Naive thymus-derived CD4-positive, alpha-beta T cell (primary cell): ENCODE data around the gene EXOC3. TPM values are rescaled to one million over a fixed set of nuclear protein-coding genes. Genes with fewer than 3 reads are reported as not detected.

Experiments used
- ATAC-seq: fragments of 150-1000 bp; cut with Tn5 transposase; 2 replicates; pipeline ENCODE4 v1.10.0; 2021; ENCODE audit warnings: mild to moderate bottlenecking, moderate library complexity
- CTCF ChIA-PET: fragments of 350-600 bp; sonication (Branson Sonifier 250); formaldehyde crosslinking; loops from one replicate; lab custom pipeline; 2021; ENCODE audit warnings: antibody characterized with exemption; lab: Charles Lee
- POLR2A ChIA-PET: fragments of 350-600 bp; sonication (Branson Sonifier 250); formaldehyde crosslinking; loops from one replicate; lab custom pipeline; 2021; ENCODE audit warnings: antibody characterized with exemption, inconsistent platforms; lab: Charles Lee
- DNase-seq, 9 donors: peaks; one replicate each; pipeline versions ENCODE4 v3.0.0 to v3.0.0-alpha.2; 2020 to 2022; ENCODE audit warnings: mixed read lengths in 1 of 9
- H3K27ac ChIP-seq: one replicate; pipeline ENCODE4 v1.7.0; 2013; ENCODE audit warnings: mild to moderate bottlenecking, low read depth, low read length, moderate library complexity
- H3K27me3 ChIP-seq, 2 donors: one replicate each; pipeline ENCODE4 v1.7.0; 2013; ENCODE audit warnings: low read length in 2 of 2, mild to moderate bottlenecking in 2 of 2, moderate library complexity in 2 of 2; ENCODE audit not compliant: control insufficient read depth in 2 of 2, insufficient read depth in 2 of 2
- H3K36me3 ChIP-seq, 3 experiments: 1 replicate in 2 of 3; 2 replicates in 1 of 3; pipeline ENCODE4 v1.7.0; 2013; ENCODE audit warnings: low read length in 3 of 3, mild to moderate bottlenecking in 3 of 3, moderate library complexity in 1 of 3; ENCODE audit not compliant: insufficient read depth in 3 of 3, control insufficient read depth in 2 of 3
- H3K4me1 ChIP-seq, 2 donors: one replicate each; pipeline ENCODE4 v1.7.0; 2013; ENCODE audit warnings: low read length in 2 of 2, mild to moderate bottlenecking in 2 of 2, moderate library complexity in 1 of 2; ENCODE audit not compliant: control insufficient read depth in 2 of 2, insufficient read depth in 2 of 2
- H3K4me3 ChIP-seq: 2 replicates; pipeline ENCODE4 v1.7.0; 2013; ENCODE audit warnings: mild to moderate bottlenecking, low read length
- H3K9me3 ChIP-seq, 3 experiments: 1 replicate in 2 of 3; 2 replicates in 1 of 3; pipeline ENCODE4 v1.7.0; 2013; ENCODE audit warnings: low read length in 3 of 3; ENCODE audit not compliant: control insufficient read depth in 2 of 3
- H3K27ac Mint-ChIP-seq, 9 donors: one replicate each; pipeline ENCODE4 v1.8.0; 2020 to 2022; ENCODE audit warnings: mixed read lengths in 9 of 9, mild to moderate bottlenecking in 8 of 9, moderate library complexity in 5 of 9, inconsistent platforms in 2 of 9
- H3K27me3 Mint-ChIP-seq, 5 donors: one replicate each; pipeline ENCODE4 v1.8.0; 2021 to 2022; ENCODE audit warnings: mixed read lengths in 5 of 5, mild to moderate bottlenecking in 1 of 5
- H3K36me3 Mint-ChIP-seq, 5 donors: one replicate each; pipeline ENCODE4 v1.8.0; 2020 to 2022; ENCODE audit warnings: mixed read lengths in 5 of 5, mild to moderate bottlenecking in 3 of 5, inconsistent platforms in 1 of 5
- H3K4me1 Mint-ChIP-seq, 7 donors: one replicate each; pipeline ENCODE4 v1.8.0; 2020 to 2022; ENCODE audit warnings: mixed read lengths in 7 of 7, mild to moderate bottlenecking in 3 of 7, inconsistent platforms in 1 of 7
- H3K4me3 Mint-ChIP-seq, 10 donors: one replicate each; pipeline ENCODE4 v1.8.0; 2020 to 2022; ENCODE audit warnings: mild to moderate bottlenecking in 10 of 10, mixed read lengths in 10 of 10, moderate library complexity in 6 of 10, inconsistent platforms in 2 of 10
- H3K9me3 Mint-ChIP-seq, 11 donors: one replicate each; pipeline ENCODE4 v1.8.0; 2020 to 2022; ENCODE audit warnings: mixed read lengths in 11 of 11, mild to moderate bottlenecking in 4 of 11, inconsistent platforms in 1 of 11, moderate library complexity in 1 of 11
- intact Hi-C, 2 donors: fragments of 100-400 bp; cut with micrococcal nuclease; formaldehyde crosslinking; loops; one replicate each; pipeline ENCODE4 v1.15.1; 2023
- polyA plus RNA-seq, 2 donors: library from polyadenylated mRNA; unstranded; fragments of 300-500 nt; fragmentation: Illumina TruSeq; gene quantifications; one replicate each; pipeline ENCODE4 v1.2.3, GENCODE V29; 2021
- total RNA-seq, 6 experiments: library from RNA in 5 of 6; stranded (reverse) in 5 of 6; gene quantifications; 1 replicate in 5 of 6; 2 replicates in 1 of 6; pipeline ENCODE4 v1.2.3 and lab custom pipeline; 2021 to 2026

The EXOC3 gene
- total and polyA plus RNA-seq, 7 experiments from 2014 or later: 44.3 to 105 (median 89.3) TPM

GRCh38 chr5:444226-444625 lies 1.2 kb downstream of the EXOC3 start:
- H3K4me1 Mint-ChIP-seq: peaks cover 36 to 56% (median 43%) of the 10 kb centered on the region in 7 donors
- H3K9me3 Mint-ChIP-seq: no peaks in the 10 kb centered on the region
- Histone ChIP-seq H3K9me3 (no peaks in the 10 kb centered on the region), H3K27ac (peak overlapping the region; percentile 87), H3K27me3 (no peaks in the 10 kb centered on the region), H3K4me3 (peak overlapping the region; percentile 88), H3K4me1 (peaks cover 12 to 18% of the 10 kb centered on the region in 2 donors), H3K36me3 (peaks cover 0 to 35% (median 15%) of the 10 kb centered on the region in 3 experiments)
- intact Hi-C loops: loop anchor here (5.0 kb wide), 2 partner anchors 172 to 227 kb away; partner anchors contain the start of genes PDCD6 (in 2 of the 2), CCDC127 (in 1 of the 2) and SDHA (in 1 of the 2)
- H3K4me3 Mint-ChIP-seq: peak overlapping the region; percentile 86 to 98 (median 96)
- no peak for ATAC-seq
- H3K27ac Mint-ChIP-seq: peak overlapping the region; percentile 69 to 95 (median 78)
- no peak for DNase-seq
- peaks cover 15 to 33% (median 22%) of the 10 kb centered on the region in 5 donors for H3K36me3 Mint-ChIP-seq
- no peaks in the 10 kb centered on the region for H3K27me3 Mint-ChIP-seq
- ChIA-PET POLR2A (interaction anchor here (2.5 kb wide), 1 partner anchor 19 kb away, joined by 9 read pairs; no protein-coding TSS in a partner anchor), CTCF (interaction anchor here (1.4 kb wide), 1 partner anchor 11 kb away, joined by 6 read pairs; no protein-coding TSS in a partner anchor)

GRCh38 chr5:445591-445990 lies 2.6 kb downstream of the EXOC3 start:
- peak overlapping the region in 6 of 10 donors; percentile 6 to 59 (median 30) for H3K4me3 Mint-ChIP-seq
- Histone ChIP-seq H3K4me1 (peaks cover 12 to 18% of the 10 kb centered on the region in 2 donors), H3K27me3 (no peaks in the 10 kb centered on the region), H3K27ac (no peak overlapping the region), H3K4me3 (no peak overlapping the region), H3K36me3 (peaks cover 0 to 48% (median 19%) of the 10 kb centered on the region in 3 experiments), H3K9me3 (no peaks in the 10 kb centered on the region)
- ATAC-seq (no peak), DNase-seq (no peak)
- ChIA-PET POLR2A (interaction anchor here (0.8 to 2.5 kb wide), 3 partner anchors 18 to 34 kb away, joined by 3 to 9 read pairs (median 3); no protein-coding TSS in a partner anchor), CTCF (interaction anchor here (0.7 to 2.4 kb wide), 4 partner anchors 9 to 26 kb away, joined by 3 to 7 read pairs (median 4); no protein-coding TSS in a partner anchor)
- intact Hi-C loops: no loop called here
- peaks cover 26 to 46% (median 34%) of the 10 kb centered on the region in 5 donors for H3K36me3 Mint-ChIP-seq
- peak overlapping the region in 3 of 9 donors; percentile 15 to 54 (median 33) for H3K27ac Mint-ChIP-seq
- H3K4me1 Mint-ChIP-seq: peaks cover 37 to 66% (median 50%) of the 10 kb centered on the region in 7 donors
- H3K27me3 Mint-ChIP-seq: no peaks in the 10 kb centered on the region
- H3K9me3 Mint-ChIP-seq: peaks cover 0 to 5% (median 0%) of the 10 kb centered on the region in 11 donors

DNA sequence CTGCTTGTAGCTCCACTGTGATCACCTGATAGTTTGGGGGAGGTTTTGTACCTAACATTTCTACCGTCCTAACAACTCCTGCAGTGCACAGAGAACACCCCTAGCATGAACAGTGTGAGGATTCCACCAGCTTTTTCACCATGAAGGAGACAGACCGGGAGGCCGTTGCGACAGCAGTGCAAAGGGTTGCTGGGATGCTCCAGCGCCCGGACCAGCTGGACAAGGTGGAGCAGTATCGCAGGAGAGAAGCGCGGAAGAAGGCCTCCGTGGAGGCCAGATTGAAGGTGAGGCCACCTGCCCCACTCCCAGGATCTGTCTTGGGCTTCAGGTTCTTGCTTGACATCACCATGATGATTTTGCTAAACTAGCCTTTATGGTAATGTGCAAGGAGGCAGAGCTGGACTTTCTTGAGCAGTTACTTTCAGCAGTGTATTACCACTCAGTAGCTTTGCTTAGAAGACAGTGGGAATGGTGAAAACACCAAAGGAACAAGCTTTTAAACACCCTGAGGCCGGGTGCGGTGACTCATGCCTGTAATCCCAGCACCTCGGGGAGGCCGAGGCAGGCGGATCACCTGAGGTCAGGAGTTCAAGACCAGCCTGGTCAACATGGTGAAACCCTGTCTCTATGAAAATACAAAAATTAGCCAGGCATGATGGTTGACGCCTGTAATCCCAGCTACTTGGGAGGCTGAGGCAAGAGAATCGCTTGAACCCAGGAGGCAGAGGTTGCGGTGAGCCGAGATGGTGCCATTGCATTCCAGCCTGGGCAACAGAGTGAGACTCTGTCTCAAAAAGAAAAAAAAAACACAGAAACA lies 3.3 kb downstream of the EXOC3 start:
- Mint-ChIP-seq H3K36me3 (peaks cover 26 to 53% (median 41%) of the 10 kb centered on the region in 5 donors), H3K27me3 (no peaks in the 10 kb centered on the region), H3K9me3 (peaks cover 0 to 10% (median under 1%) of the 10 kb centered on the region in 11 donors), H3K4me3 (peak overlapping the region in 6 of 10 donors; percentile 6 to 81 (median 15)), H3K27ac (peak overlapping the region in 6 of 9 donors; percentile 33 to 85 (median 78)), H3K4me1 (peaks cover 37 to 69% (median 53%) of the 10 kb centered on the region in 7 donors)
- H3K9me3 ChIP-seq: no peaks in the 10 kb centered on the region
- ATAC-seq: no peak
- no peaks in the 10 kb centered on the region for H3K27me3 ChIP-seq
- ChIA-PET POLR2A (interaction anchor here (1.2 to 2.5 kb wide), 3 partner anchors 12 to 228 kb away, joined by 4 to 9 read pairs (median 4); partner anchors contain the start of genes CCDC127 and SDHA), CTCF (interaction anchor here (0.8 to 2.4 kb wide), 5 partner anchors 8 to 28 kb away, joined by 4 to 10 read pairs (median 5); no protein-coding TSS in a partner anchor)
- intact Hi-C loops: loop anchor here (1.0 to 2.0 kb wide), 4 partner anchors 27 to 457 kb away; partner anchors contain the start of gene CEP72 (in 1 of the 2)
- H3K4me1 ChIP-seq: peaks cover 12 to 18% of the 10 kb centered on the region in 2 donors
- H3K27ac ChIP-seq: no peak overlapping the region
- DNase-seq: peak in 1 of 9 donors; percentile 16
- H3K36me3 ChIP-seq: peaks cover 5 to 53% (median 19%) of the 10 kb centered on the region in 3 experiments
- H3K4me3 ChIP-seq: no peak overlapping the region

GRCh38 chr5:446883-447263 lies 3.9 kb downstream of the EXOC3 start:
- Histone ChIP-seq H3K9me3 (peaks cover 0 to 6% (median 0%) of the 10 kb centered on the region in 3 experiments), H3K4me3 (no peak overlapping the region), H3K4me1 (peaks cover 12 to 17% of the 10 kb centered on the region in 2 donors), H3K27me3 (no peaks in the 10 kb centered on the region), H3K36me3 (peaks cover 11 to 59% (median 23%) of the 10 kb centered on the region in 3 experiments), H3K27ac (no peak overlapping the region)
- DNase-seq: peak in 6 of 9 donors; percentile 21 to 50 (median 44)
- ATAC-seq: peak; percentile 48
- H3K27me3 Mint-ChIP-seq: no peaks in the 10 kb centered on the region
- peaks cover 33 to 66% (median 51%) of the 10 kb centered on the region in 7 donors for H3K4me1 Mint-ChIP-seq
- ChIA-PET POLR2A (interaction anchor here (1.2 to 1.3 kb wide), 2 partner anchors 11 to 229 kb away, joined by 4 read pairs; partner anchors contain the start of genes CCDC127 and SDHA), CTCF (interaction anchor here (0.8 to 2.4 kb wide), 3 partner anchors 12 to 27 kb away, joined by 4 to 10 read pairs (median 7); no protein-coding TSS in a partner anchor)
- peak overlapping the region in 7 of 9 donors; percentile 59 to 85 (median 76) for H3K27ac Mint-ChIP-seq
- H3K9me3 Mint-ChIP-seq: peaks cover under 1 to 15% (median 7%) of the 10 kb centered on the region in 11 donors
- intact Hi-C loops: loop anchor here (1.0 to 2.0 kb wide), 4 partner anchors 26 to 456 kb away; partner anchors contain the start of gene CEP72 (in 1 of the 2)
- H3K36me3 Mint-ChIP-seq: peaks cover 32 to 59% (median 47%) of the 10 kb centered on the region in 5 donors
- peak overlapping the region in 3 of 10 donors; percentile 10 to 81 (median 35) for H3K4me3 Mint-ChIP-seq

DNA sequence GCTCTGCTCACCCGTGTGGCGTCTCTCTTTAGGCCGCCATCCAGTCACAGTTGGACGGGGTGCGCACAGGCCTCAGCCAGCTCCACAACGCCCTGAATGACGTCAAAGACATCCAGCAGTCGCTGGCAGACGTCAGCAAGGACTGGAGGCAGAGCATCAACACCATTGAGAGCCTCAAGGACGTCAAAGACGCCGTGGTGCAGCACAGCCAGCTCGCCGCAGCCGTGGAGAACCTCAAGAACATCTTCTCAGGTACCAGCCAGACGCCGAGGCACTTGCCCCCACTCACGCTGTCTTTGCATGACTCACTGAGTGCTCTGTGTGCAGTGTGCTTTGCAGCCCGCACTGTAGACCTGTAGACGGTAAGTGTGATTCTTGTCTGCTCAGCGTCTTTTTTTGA lies 4.5 kb downstream of the EXOC3 start:
- Mint-ChIP-seq H3K27me3 (no peaks in the 10 kb centered on the region), H3K27ac (no peak overlapping the region), H3K36me3 (peaks cover 38 to 66% (median 53%) of the 10 kb centered on the region in 5 donors), H3K4me3 (no peak overlapping the region), H3K9me3 (peaks cover 4 to 22% (median 12%) of the 10 kb centered on the region in 11 donors), H3K4me1 (peaks cover 32 to 64% (median 50%) of the 10 kb centered on the region in 7 donors)
- H3K27me3 ChIP-seq: no peaks in the 10 kb centered on the region
- peaks cover 11 to 12% of the 10 kb centered on the region in 2 donors for H3K4me1 ChIP-seq
- no peak for DNase-seq
- no peak overlapping the region for H3K4me3 ChIP-seq
- ChIA-PET POLR2A (interaction anchor here (1.4 kb wide), 1 partner anchor 25 kb away, joined by 5 read pairs; no protein-coding TSS in a partner anchor), CTCF (interaction anchor here (0.8 to 1.1 kb wide), 4 partner anchors 11 to 91 kb away, joined by 3 to 10 read pairs (median 4); no protein-coding TSS in a partner anchor)
- peaks cover 15 to 65% (median 23%) of the 10 kb centered on the region in 3 experiments for H3K36me3 ChIP-seq
- intact Hi-C loops: loop anchor here (2.0 kb wide), 3 partner anchors 25 to 455 kb away; no protein-coding TSS in a partner anchor
- no peak overlapping the region for H3K27ac ChIP-seq
- ATAC-seq: no peak
- H3K9me3 ChIP-seq: peaks cover 0 to 12% (median 0%) of the 10 kb centered on the region in 3 experiments
